GM19397 (cell line): Measurements from ENCODE around the gene ATF4.

Experiments used
- ATAC-seq: cut with Tn5 transposase; IDR thresholded peaks from one replicate; pipeline ENCODE4 v1.9.1; 2021; ENCODE audit warnings: mild to moderate bottlenecking, moderate library complexity; ENCODE audit not compliant: unreplicated experiment

The ATF4 gene

GRCh38 chr22:39528080-39528661, 7.8 kb downstream of the ATF4 start:
- ATAC-seq = no peak

- ATAC-seq = no peak
Observed at GRCh38 chr22:39528681-39529486, 8.5 kb downstream of the ATF4 start.

- ATAC-seq = no peak
Observed at GRCh38 chr22:39529487-39529851, 9.1 kb downstream of the ATF4 start.

GRCh38 chr22:39530116-39530515, 9.8 kb downstream of the ATF4 start:
- ATAC-seq = no peak

GRCh38 chr22:39530692-39531331, 10.4 kb downstream of the ATF4 start:
- no peak for ATAC-seq

GRCh38 chr22:39532215-39533073, 12.1 kb downstream of the ATF4 start, which contains the start of gene RPS19BP1:
TSS of gene RPS19BP1 (minus strand) at chr22:39532748. CDS start at chr22:39532738, 10 bp downstream.
- ATAC-seq = peak; percentile 79

- ATAC-seq = no peak
Observed at GRCh38 chr22:39534092-39534506, 13.7 kb downstream of the ATF4 start.

- no peak for ATAC-seq
Observed at GRCh38 chr22:39534591-39535356, 14.4 kb downstream of the ATF4 start.

- ATAC-seq = no peak
Observed at GRCh38 chr22:39535357-39535725, 15.0 kb downstream of the ATF4 start.

GRCh38 chr22:39535831-39536449, 15.6 kb downstream of the ATF4 start:
- no peak for ATAC-seq

- no peak for ATAC-seq
Observed at GRCh38 chr22:39536711-39537110, 16.3 kb downstream of the ATF4 start.

GRCh38 chr22:39537975-39538374, 17.6 kb downstream of the ATF4 start:
- ATAC-seq = no peak

GRCh38 chr22:39543095-39543494, 22.7 kb downstream of the ATF4 start:
- no peak for ATAC-seq

- no peak for ATAC-seq
Observed at GRCh38 chr22:39545386-39546365, 25.3 kb downstream of the ATF4 start.

GRCh38 chr22:39546889-39547586, 26.7 kb downstream of the ATF4 start:
- ATAC-seq = no peak

- no peak for ATAC-seq
Observed at GRCh38 chr22:39547587-39547947, 27.2 kb downstream of the ATF4 start.

GRCh38 chr22:39553429-39553828, 33.1 kb downstream of the ATF4 start:
- ATAC-seq = no peak

GRCh38 chr22:39554151-39554550, 33.8 kb downstream of the ATF4 start:
- ATAC-seq = no peak
